ENCODE measurements around the gene WWOX.
A peak's percentile ranks its signal among the peaks of the same experiment; 100 is the strongest.

WWOX gene

DNA sequence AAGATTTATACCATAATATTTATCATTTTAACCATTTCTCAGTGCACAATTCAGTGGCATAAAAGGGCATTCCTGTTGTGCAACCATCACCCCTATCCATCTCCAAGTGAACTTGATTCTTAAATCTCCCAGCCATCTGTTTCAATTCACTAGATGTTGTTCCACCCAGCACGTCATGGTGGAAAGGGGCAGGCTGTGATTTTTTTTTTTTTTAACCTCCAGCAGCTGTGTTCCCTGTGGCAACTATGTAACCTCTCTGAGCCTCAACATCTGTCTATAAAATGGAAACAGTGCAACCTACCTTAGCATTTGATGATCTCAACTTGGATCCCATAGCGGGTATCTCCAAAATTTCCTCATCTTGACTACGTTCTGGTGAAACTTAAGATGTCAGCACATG lies 604.5 kb downstream of the WWOX start:
- FAIRE-seq: no peak

DNA sequence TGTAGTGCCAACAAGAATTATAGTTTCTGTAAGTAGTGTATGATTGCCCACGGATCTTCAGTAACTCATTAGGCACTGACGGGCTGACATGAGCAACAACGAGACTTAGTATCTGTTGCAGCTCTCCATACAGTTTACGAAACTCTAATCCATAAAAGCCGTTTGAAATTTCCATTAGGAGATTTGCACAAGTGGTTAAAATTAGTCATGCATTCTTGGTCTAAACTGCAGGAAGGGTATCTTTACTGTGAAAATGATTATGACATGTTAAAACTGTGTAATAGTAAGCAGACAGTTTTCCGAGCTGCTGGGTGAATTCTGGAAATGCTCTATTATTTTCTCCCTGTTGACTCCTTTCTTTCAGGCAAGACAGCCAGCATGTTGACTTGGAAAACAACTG lies 605.0 kb downstream of the WWOX start:
- FAIRE-seq: no peak

DNA sequence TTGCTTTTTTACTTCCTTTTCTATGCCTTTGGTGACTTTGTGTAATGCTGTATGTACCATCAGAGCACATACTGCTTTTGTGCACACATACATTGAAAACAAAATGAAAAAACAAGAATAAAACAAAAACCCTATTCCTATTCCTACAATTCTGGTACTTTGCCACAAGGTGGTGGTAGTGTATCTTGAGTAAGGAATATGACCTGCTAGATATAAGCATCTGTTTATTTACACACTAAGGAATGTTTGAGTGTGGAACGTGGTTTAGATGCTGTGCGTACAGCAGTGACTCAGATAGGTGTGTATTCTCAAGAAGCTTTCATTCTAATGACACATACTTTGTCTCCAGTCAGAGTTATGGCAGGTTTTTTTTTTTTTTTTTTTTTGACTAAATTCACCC lies 606.2 kb downstream of the WWOX start:
- no peak for FAIRE-seq

DNA sequence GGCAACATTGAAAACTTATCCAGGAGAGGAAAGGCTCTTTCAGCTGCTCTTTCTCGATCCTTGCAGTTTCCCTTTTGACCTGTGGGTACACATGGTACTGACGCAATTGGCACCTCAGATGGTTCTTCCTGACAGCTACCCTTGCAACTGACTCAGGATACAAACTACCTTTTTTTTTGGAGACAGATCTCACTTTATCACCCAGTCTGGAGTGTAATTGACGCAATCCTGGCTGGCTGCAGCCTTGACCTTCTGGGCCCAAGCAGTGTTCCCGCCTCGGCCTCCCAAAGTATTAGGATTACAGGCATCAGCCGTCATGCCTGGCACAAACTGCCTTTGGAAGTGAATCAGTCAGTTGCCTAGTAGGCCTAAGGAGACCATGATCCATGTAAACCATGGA lies 607.2 kb downstream of the WWOX start:
- no peak for FAIRE-seq

DNA sequence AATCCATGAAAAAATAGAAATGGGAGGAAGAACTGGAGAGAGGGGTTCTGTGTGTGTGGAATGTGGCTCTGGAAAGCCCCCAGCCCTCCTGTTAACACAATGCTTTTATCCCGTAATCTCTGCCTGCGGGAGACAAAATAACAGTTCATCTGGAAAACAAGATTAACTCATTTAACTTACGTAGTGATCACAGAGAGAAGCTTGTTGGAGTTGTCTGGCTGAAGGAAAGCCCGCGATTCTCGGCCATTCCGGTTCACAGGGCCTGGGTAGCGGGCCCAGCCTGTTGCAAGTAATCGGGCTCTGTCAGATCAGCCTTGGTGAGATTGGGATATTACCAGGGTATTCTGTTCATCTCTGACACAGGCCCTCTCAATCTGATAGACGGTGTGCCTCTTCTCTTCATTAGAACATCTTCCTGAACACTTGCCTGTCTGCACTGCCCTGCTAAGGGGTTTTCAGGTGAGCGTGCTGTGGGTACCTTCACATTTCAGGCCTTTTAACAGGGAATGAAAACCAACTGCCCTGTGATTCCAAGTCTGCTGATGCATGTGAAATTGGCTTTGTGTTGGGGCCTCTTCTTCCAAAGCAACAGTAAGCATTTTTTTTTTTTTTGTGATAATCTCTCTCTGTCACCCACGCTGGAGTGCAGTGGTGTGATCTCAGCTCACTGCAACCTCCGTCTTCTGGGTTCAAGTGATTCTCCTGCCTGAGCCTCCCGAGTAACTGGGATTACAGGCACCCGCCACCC lies 609.9 kb downstream of the WWOX start:
- no peak for FAIRE-seq

DNA sequence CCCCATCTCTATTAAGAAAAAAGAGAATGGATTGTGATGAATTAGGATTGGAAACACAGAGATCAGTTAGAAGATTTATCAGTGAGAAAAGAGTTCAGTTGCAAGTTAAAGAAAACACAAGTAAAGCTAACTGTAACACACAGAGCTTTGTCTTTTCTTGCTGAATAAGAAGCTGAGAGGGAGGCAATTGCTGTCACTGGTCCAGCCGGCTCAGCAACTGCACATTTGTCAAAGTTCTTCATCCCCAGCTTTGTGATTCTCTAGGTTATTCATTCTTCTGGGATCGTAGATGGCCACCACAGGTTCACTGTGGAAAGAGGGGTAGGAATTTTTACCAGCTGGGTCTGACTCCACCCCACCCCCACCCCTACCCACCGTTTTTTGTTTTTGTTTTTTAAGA lies 615.7 kb downstream of the WWOX start:
- no peak for FAIRE-seq

DNA sequence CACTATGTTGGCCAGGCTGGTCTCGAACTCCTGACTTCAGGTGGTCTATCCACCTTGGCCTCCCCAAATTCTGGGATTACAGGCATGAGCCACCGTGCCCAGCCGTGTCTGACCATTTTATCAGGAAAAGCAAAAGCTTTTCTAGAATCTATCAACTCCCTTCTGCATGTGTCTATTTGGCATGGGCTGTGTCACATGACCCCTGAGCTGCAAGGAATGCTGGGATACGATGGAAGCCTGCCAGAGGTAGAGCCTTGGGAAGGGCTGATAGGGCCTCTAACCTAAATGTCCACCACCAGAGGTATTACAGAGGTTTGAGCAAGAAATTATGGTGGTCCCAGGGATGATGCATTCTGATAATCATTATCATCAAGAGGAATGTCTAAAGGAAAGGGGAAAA lies 616.2 kb downstream of the WWOX start:
- FAIRE-seq: no peak

DNA sequence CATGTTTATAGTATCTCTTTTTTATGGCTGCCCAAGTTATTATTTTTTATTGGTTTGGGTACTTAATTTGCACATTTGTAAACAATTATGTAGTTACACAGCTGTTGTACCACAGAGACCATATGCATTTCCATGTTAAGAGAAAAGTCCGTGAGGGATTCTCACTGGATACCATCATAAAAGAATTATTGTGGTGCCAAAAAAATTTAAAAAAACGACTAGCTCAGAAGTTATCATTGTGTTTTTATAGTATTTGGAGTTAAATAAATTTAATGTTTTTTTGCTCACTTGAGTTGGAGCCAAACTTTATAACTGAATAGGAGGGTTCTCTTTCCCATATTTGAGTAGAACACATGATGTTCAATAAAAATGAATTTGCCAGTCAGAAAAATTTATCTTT lies 618.7 kb downstream of the WWOX start:
- peak; percentile 97 for FAIRE-seq

DNA sequence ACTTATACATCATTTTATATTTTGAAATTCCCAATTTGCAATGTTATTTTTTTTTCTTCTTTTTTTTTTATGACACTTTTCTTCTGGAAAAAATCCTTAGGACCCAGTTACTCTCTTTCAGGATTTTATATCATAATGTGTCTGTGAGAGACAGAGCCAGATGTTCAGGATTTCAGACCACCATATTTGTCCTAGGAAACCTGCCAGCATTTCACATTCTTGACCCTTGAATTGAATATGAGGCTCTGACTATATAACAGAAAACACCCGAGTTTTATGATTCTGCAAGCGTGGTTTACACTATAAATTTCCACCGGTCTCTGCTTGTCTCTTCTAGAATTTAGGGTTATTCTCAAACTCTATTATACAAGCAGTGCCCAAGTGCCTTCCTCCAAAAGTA lies 621.0 kb downstream of the WWOX start:
- peak; percentile 99 for FAIRE-seq

DNA sequence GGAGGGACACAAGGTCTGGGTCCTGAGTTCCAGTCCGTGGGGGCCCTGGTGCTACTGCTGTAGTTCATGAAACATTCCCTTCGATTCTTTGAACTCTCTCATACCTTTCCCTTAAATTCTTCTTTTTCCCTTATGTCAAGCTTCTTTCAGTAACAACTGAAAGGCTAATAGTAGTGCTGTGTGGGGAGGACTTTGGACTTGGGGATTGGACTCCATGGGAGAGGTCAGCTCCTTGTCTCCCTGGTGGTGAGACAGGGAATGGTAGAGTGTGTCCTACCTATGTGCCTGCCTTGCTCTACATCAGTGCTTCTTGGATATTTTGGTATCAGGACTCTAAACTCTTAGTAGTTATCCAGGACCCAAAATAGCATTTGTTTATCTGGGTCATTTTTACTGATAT lies 628.1 kb downstream of the WWOX start:
- FAIRE-seq: no peak

DNA sequence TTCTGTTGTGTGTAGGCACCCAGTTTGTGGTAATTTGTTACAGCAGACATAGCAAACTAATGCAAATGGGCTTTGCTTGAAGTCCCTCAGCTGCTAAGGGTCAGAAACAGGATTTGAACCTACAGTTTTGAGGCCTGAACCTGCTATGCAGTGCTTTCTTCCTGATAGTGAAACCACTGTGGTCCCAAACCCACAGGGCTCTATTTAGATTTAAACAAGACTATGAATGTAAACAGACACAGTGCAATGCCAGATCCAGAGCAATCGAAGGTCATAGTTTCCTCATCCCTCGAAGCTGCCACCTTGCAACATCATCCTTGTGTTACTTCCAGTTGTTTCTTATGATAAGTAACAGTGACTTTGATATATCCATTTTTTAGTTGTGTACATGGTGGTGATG lies 630.2 kb downstream of the WWOX start:
- no peak for FAIRE-seq

DNA sequence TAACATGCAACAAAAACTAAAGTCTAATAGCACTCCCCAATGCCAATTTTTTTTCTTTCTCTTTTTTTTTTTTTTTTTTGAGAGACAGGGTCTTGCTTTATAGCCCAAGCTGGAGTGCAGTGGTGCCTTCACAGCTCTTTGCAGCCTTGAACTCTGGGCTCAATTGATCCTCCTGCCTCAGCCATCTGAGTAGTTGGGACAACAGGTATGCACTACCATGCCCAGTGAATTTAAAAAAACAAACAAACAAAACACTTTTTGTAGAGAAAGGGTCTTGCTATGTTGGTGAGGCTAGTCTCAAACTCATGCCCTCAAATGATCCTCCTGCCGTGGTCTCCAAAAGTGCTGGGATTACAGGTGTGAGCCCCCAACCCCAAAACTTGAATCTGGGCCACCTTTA lies 632.3 kb downstream of the WWOX start:
- no peak for FAIRE-seq

DNA sequence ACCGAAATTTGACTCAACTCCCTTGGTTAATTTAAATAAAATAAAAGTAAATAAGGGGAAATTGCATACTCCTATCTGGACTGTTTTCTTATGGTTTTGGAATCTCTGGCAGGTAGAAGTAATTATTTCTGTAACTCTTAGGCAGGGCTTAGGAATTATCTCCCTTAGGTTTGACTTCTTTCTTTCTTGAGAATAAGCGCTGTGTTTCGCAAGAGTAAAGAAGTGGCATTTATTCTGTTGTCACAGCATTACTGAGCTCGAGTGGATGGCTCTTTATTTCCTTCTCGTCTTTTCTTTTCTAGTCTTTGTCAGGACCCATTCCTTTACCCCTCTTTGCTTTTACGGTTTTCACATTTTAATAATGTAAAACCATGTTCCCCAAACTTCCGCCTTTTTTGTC lies 633.2 kb downstream of the WWOX start:
- FAIRE-seq: no peak

DNA sequence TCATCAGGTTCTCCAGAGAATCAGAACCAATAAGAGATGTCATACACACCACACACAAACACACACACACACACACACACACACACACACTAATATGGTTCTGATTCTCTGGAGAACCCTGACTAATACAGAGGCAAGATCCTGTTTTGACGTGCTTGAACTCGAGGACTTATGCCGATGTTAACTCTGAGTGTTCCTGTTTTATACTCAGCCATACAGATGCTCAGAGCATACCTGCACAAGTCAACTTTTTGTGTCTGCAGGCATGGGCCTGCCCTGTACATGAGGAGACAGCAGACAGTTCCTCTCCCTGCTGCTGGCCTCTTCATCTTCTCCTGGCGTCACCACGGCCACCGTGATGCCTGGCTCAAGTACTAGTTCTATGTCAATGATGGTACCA lies 635.9 kb downstream of the WWOX start:
- no peak for FAIRE-seq

DNA sequence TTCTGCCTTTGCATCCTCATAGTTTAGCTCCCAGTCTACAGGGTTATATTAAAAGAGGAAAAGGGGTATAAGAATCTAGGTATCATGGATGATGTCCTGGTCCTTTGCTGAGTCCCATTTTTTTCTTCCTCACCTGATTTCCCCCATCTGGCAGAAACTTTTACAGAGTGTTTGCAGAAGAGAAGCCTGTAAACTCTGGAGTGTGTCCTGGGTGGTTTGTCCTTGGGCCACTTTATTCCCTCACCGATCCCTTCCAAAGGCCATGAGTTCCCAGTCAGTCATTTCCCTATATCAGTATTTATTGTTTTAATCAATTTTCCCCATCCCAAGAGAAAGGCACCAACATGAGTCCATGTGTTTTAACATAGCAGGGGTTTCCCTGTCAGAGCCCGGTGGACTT lies 638.2 kb downstream of the WWOX start:
- no peak for FAIRE-seq

DNA sequence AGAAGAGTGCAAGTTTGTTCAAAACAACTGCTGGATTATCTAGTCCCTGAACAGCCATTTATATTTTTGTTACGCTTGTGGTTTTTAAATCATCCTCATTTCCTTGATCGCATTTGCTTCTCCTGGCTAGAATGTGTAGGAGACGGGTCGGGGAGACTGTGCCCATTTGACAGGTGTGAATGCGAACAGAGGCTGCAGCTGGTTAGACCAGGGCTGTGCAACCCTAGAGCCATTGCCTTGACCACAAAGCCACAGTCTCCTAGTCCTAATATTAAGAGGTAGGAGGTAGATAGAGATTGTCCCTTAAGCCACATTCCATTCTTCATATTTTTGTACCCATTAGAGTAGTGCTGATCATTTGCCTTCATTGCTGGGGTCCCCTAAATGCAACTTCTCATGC lies 639.1 kb downstream of the WWOX start:
- no peak for FAIRE-seq

DNA sequence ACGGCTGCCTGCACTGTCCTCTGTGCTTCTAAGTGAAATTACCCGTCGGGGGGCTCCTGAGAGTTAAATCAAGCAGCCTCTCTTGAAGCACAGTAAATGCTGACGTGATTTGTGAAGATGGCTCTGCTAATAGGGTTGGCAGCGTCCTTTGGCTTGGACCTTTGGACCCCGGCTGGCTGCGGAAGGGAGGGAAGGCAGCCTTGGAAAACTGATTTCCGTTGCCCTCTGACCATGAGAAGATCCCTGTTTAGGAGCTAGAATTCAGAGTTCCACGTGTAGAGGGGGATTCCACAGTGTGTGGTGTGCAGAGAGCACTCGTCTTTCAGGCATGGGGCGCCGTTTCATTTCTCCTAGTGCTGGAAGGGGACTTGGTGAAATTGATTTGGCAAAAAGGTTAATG lies 640.8 kb downstream of the WWOX start:
- FAIRE-seq: no peak

DNA sequence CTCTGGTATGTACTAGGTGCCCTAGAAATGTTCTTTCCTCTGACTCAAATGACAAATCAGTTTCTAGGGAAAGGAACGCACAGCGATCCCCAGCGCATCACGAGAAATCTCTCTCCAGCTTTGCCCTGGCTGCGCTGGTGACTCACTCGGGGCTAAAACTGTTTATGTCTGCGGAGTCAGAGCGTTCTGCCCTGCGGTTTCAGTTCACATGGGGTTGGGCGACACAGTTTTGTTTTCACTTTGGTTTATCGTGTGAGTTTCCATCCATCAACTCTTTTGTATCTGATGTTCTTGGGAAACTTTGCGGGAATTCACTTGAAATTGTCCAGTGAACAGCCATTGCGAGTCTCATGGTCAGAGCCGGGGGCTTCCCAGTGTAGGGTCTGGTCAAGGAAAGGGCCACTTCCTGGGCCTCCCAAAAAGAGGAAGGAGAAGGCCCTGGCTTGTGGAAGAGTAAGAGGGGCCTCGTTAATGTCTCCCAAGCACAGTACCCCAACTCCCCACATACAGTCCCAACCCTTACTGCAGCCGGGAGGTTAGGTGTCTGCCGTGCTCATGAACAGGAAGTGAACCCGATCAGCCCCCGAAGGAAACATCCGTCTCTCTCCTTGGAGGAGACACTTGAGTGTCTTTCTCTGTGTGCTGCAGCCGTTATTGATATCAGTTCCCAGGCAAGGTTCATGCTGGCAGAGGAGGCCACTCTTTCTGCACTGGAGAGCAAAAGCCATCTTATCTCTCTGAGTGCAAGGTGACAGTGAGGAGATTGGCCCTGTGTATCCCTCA lies 643.2 kb downstream of the WWOX start:
- FAIRE-seq: no peak

DNA sequence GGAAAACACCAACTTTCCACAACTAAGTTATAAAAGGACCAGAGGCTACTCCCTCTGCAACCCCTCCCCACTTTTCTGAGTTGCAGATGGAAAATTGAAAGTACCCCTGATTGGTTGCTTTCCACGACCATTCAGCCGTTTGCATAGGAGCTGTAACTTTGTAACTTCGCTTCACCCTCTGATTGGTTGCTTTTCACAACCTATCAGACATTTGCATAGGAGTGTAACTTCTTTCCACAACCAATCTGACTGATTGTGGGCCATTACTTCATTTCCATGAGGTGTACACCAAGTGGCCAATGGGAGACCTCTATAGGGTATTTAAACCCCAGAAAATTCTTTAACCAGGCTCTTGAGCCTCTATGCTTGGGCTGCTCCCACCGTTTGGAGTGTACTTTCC lies 644.1 kb downstream of the WWOX start:
- no peak for FAIRE-seq

DNA sequence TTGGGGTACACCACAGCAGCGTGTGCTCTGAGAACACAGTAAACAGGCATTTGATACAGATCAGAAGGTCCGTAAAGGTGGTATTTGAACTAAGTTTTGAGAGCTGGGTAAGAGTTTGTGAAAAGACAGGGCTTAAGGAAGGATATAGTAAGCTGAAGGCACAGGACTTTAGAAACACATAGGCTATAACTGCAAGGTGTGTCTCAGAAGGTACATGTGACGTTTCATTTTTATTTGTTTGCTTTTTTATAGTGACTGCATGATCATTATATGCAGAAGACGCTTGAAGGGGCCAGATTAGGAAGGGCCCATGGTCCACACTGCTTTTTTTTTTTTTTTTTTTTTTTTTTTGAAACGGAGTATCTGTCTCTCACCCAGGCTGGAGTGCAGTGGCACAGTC lies 644.6 kb downstream of the WWOX start:
- FAIRE-seq: no peak

DNA sequence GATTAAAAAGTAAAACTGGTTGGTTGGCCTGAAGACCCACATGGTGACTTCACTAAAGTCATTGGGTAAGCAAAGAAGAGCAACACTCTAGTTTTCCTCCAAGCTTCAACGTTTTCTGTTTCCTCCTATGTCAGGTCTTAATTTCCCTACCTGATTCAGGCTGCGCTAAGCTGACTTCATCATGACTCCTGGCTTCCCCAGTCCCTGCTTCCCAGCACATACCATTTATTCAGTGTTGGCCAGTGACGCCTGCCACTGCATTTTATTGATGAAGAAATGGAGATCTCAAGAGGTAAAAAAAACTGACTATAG lies 645.3 kb downstream of the WWOX start:
- FAIRE-seq: no peak

DNA sequence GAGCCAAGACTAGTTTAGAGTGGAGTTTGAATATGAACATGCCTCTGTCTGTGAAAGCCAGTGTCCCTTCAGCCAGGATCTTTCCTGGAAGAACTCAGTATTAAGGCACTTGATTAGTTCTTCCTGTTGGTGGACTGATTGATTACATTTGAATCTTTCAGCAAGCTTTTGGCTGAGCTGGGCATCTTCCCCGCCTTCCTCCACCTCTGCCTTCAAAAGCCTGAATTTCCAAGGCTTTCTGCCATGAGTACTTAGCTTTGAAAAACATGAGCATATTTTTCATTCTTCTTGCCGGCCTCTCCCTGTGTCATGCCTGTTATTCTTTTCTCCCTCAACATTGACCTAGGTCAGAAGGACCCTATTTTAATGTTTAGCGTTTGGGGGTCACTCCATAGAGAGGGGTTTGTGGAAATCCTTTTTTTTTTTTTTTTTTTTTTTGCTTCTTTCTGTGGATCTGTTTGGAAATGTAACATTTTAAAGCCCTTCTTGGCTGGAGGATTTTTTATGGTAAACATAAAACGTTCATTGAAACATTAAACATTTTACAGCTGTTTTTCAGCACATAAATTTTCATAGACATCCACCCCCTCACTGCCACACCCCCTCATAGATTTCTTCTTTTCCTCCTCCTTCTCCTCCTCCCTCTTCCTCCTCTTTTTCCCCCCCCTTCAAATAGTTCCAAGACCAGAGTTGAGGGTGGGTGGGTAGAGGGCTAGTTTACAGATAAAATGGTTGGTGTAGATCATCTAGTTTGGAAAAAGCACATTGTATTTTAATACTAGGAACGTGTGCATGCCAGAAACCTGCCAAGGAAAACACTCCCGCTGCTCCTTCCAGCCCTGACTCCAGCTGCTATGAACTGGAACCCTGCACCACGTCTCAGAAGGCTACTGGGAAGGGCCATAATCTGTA lies 645.9 kb downstream of the WWOX start:
- FAIRE-seq: peak; percentile 99

DNA sequence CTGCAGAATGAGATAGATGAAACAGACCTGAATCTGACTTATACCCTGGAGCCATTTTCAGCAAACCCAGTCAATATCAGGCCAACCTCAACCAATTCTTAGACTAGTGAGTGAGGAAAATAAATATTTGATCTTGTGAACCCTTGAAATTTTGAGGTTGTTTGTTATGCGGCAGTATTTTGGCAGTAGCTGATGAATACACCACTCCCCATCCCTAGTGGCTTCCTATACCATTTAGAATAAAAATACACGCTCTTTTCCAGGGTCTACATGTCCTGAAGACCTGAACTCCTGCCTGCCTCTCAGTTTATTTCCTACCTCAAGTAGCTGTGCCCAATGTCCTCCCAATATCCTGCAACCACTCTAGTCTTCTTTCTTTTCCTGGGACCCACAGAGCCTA lies 647.3 kb downstream of the WWOX start:
- no peak for FAIRE-seq
